H1 (cell line): Measurements from ENCODE around the gene CELF4. TPM values are rescaled to one million over a fixed set of nuclear protein-coding genes. Genes with fewer than 3 reads are reported as not detected.

ENCODE experiments used
- CTCF ChIA-PET: fragments of 300-600 bp; sonication (Branson Sonifier 250); formaldehyde crosslinking; loops from one replicate; lab custom pipeline; 2021; ENCODE audit not compliant: partially characterized antibody; lab: Charles Lee
- POLR2A ChIA-PET: fragments of 300-600 bp; sonication (Branson Sonifier 250); formaldehyde crosslinking; loops from one replicate; lab custom pipeline; 2021; ENCODE audit warnings: inconsistent platforms; ENCODE audit not compliant: partially characterized antibody; lab: Charles Lee
- DNase-seq, 2 experiments: peaks; one replicate each; pipeline versions ENCODE4 v3.0.0 to v3.0.0-alpha.2; 2010 to 2022; ENCODE audit warnings: low spot score in 2 of 2, low read depth in 1 of 2, mixed read lengths in 1 of 2
- FAIRE-seq: peaks from 2 replicates; lab custom pipeline; 2011; peaks lifted over from hg19 to GRCh38; lab: Jason Lieb, UNC
- H2AFZ ChIP-seq: 2 replicates; pipeline ENCODE4 v1.8.1; 2012; ENCODE audit warnings: low read length, inconsistent platforms
- H2AK5ac ChIP-seq: 2 replicates; pipeline ENCODE4 v1.6.1; 2013; ENCODE audit warnings: low read depth, low read length
- H2BK120ac ChIP-seq: replicated peaks from 2 replicates; pipeline ENCODE3; 2013; ENCODE audit warnings: low read depth, low read length, inconsistent platforms
- H2BK12ac ChIP-seq: 2 replicates; pipeline ENCODE4 v1.6.1; 2013; ENCODE audit warnings: low read depth, low read length
- H2BK15ac ChIP-seq: 2 replicates; pipeline ENCODE4 v1.6.1; 2013; ENCODE audit warnings: low read length
- H2BK20ac ChIP-seq: 2 replicates; pipeline ENCODE4 v1.6.1; 2013; ENCODE audit warnings: low read length
- H2BK5ac ChIP-seq: 2 replicates; pipeline ENCODE4 v1.6.1; 2013; ENCODE audit warnings: low read depth, low read length
- H3K14ac ChIP-seq: 2 replicates; pipeline ENCODE4 v1.6.1; 2013; ENCODE audit warnings: inconsistent platforms; ENCODE audit not compliant: insufficient read length
- H3K18ac ChIP-seq: 2 replicates; pipeline ENCODE4 v1.6.1; 2013; ENCODE audit warnings: low read length; ENCODE audit errors: extremely low read depth
- H3K23ac ChIP-seq: 2 replicates; pipeline ENCODE4 v1.6.1; 2013; ENCODE audit warnings: inconsistent platforms; ENCODE audit not compliant: insufficient read length
- H3K23me2 ChIP-seq: 2 replicates; pipeline ENCODE4 v1.6.1; 2013; ENCODE audit warnings: low read depth, low read length
- H3K27ac ChIP-seq: 2 replicates; pipeline ENCODE4 v1.6.1; 2011; ENCODE audit warnings: low read depth, low read length, inconsistent platforms
- H3K27me3 ChIP-seq, 4 experiments: replicated peaks in 1 of 4; 1 replicate in 1 of 4; 2 replicates in 3 of 4; pipeline versions ENCODE4 v1.6.1 to v1.8.1; 2011 to 2013; ENCODE audit warnings: low read length in 3 of 4, mild to moderate bottlenecking in 3 of 4, inconsistent platforms in 2 of 4, mixed read lengths in 2 of 4, moderate library complexity in 1 of 4; ENCODE audit not compliant: control insufficient read depth in 3 of 4, insufficient read depth in 3 of 4; ENCODE audit errors: extremely low read depth in 1 of 4
- H3K36me3 ChIP-seq, 4 experiments: 2 replicates each; pipeline versions ENCODE4 v1.6.1 to v1.8.1; 2011 to 2013; ENCODE audit warnings: mild to moderate bottlenecking in 4 of 4, low read length in 3 of 4, moderate library complexity in 2 of 4, control low read depth in 1 of 4, inconsistent platforms in 1 of 4; ENCODE audit not compliant: insufficient read depth in 4 of 4, control insufficient read depth in 2 of 4
- H3K4ac ChIP-seq: replicated peaks from 2 replicates; pipeline ENCODE3; 2013; ENCODE audit warnings: low read length, low read depth, mixed read lengths, inconsistent platforms; ENCODE audit not compliant: insufficient read length
- H3K4me1 ChIP-seq, 4 experiments: replicated peaks in 1 of 4; 1 replicate in 1 of 4; 2 replicates in 3 of 4; pipeline versions ENCODE4 v1.6.1 to v1.8.1; 2011 to 2013; ENCODE audit warnings: low read length in 3 of 4, inconsistent platforms in 2 of 4, mixed read lengths in 1 of 4; ENCODE audit not compliant: insufficient read depth in 4 of 4, control insufficient read depth in 3 of 4
- H3K4me2 ChIP-seq, 2 experiments: 2 replicates each; pipeline versions ENCODE4 v1.6.1 to v1.8.1; 2011 to 2013; ENCODE audit warnings: low read depth in 2 of 2, low read length in 2 of 2, control low read depth in 1 of 2, inconsistent platforms in 1 of 2, mild to moderate bottlenecking in 1 of 2; ENCODE audit not compliant: insufficient read depth in 1 of 2
- H3K4me3 ChIP-seq, 4 experiments: fragments of 200-600, 300-600 bp in 1 of 4; sonication (generic), shearing (Covaris generic), sonication (Bioruptor Twin) in 1 of 4; 2 replicates each; pipeline versions ENCODE4 v1.5.1 to v1.8.1; 2011 to 2016; ENCODE audit warnings: low read length in 4 of 4, low read depth in 3 of 4, control low read depth in 2 of 4, inconsistent platforms in 2 of 4, mild to moderate bottlenecking in 2 of 4, mixed read lengths in 1 of 4, moderate library complexity in 1 of 4; ENCODE audit not compliant: insufficient read depth in 2 of 4; ENCODE audit errors: extremely low read depth in 1 of 4
- H3K56ac ChIP-seq: replicated peaks from 2 replicates; pipeline ENCODE3; 2013; ENCODE audit warnings: low read depth, mild to moderate bottlenecking, mixed read lengths, low read length, inconsistent platforms; ENCODE audit not compliant: insufficient read length
- H3K79me1 ChIP-seq: 2 replicates; pipeline ENCODE4 v1.6.1; 2013; ENCODE audit warnings: low read depth, low read length, control low read depth
- H3K79me2 ChIP-seq, 2 experiments: 2 replicates each; pipeline versions ENCODE4 v1.6.1 to v1.8.1; 2012 to 2013; ENCODE audit warnings: low read length in 2 of 2, mild to moderate bottlenecking in 2 of 2, inconsistent platforms in 1 of 2; ENCODE audit not compliant: insufficient read depth in 2 of 2, control insufficient read depth in 1 of 2
- H3K9ac ChIP-seq, 4 experiments: replicated peaks in 1 of 4; 1 replicate in 1 of 4; 2 replicates in 3 of 4; pipeline versions ENCODE4 v1.6.1 to v1.8.1; 2011 to 2013; ENCODE audit warnings: low read depth in 3 of 4, low read length in 3 of 4, control low read depth in 2 of 4, mild to moderate bottlenecking in 2 of 4, moderate library complexity in 2 of 4, inconsistent platforms in 1 of 4; ENCODE audit errors: extremely low read depth in 1 of 4
- H3K9me3 ChIP-seq, 2 experiments: 2 replicates each; pipeline versions ENCODE4 v1.6.1 to v1.8.1; 2012 to 2013; ENCODE audit warnings: mild to moderate bottlenecking in 2 of 2, moderate library complexity in 2 of 2, control low read depth in 1 of 2, inconsistent platforms in 1 of 2, low read depth in 1 of 2, low read length in 1 of 2, mixed read lengths in 1 of 2; ENCODE audit not compliant: insufficient read depth in 2 of 2
- H4K20me1 ChIP-seq, 2 experiments: replicated peaks in 1 of 2; 2 replicates each; pipeline versions ENCODE3 to v1.8.1; 2011 to 2013; ENCODE audit warnings: inconsistent platforms in 2 of 2, low read length in 2 of 2, mild to moderate bottlenecking in 1 of 2; ENCODE audit not compliant: insufficient read depth in 2 of 2, control insufficient read depth in 1 of 2
- H4K5ac ChIP-seq: 2 replicates; pipeline ENCODE4 v1.6.1; 2013; ENCODE audit warnings: low read length, low read depth, mixed read lengths, inconsistent platforms; ENCODE audit not compliant: insufficient read length
- H4K8ac ChIP-seq: 2 replicates; pipeline ENCODE4 v1.8.0; 2013; ENCODE audit warnings: mild to moderate bottlenecking, moderate library complexity, low read length, inconsistent platforms; ENCODE audit not compliant: insufficient read depth; ENCODE audit errors: extremely low read depth
- H4K91ac ChIP-seq: replicated peaks from 2 replicates; pipeline ENCODE3; 2013; ENCODE audit warnings: low read length, mixed read lengths, inconsistent platforms; ENCODE audit not compliant: insufficient read length
- CBX5 ChIP-seq: fragments of 300-800, 300-1000 bp; sonication (generic); IDR thresholded peaks from 2 replicates; pipeline ENCODE4 v1.7.1; 2016; ENCODE audit warnings: antibody characterized with exemption, low read length, low read depth
- EGR1 ChIP-seq: IDR thresholded peaks from 2 replicates; pipeline ENCODE4 v1.6.1; 2011; ENCODE audit warnings: low read depth, low read length, borderline replicate concordance
- GTF2F1 ChIP-seq: IDR thresholded peaks from 2 replicates; pipeline ENCODE4 v1.6.1; 2012; ENCODE audit warnings: low read depth, low read length, improper control_type of control experiment, borderline replicate concordance
- HDAC6 ChIP-seq: IDR thresholded peaks from one replicate; pipeline ENCODE4 v1.7.1; 2012; ENCODE audit warnings: low read depth, mild to moderate bottlenecking, inconsistent platforms, low read length, moderate library complexity
- NRF1 ChIP-seq: IDR thresholded peaks from 2 replicates; pipeline ENCODE4 v1.6.1; 2011; ENCODE audit warnings: mild to moderate bottlenecking, low read depth, low read length, improper control_type of control experiment
- POLR2AphosphoS5 ChIP-seq: IDR thresholded peaks from 2 replicates; pipeline ENCODE4 v1.6.1; 2011; ENCODE audit warnings: low read depth, low read length
- POU5F1 ChIP-seq: IDR thresholded peaks from 2 replicates; pipeline ENCODE4 v1.6.1; 2011; ENCODE audit warnings: low read depth, mild to moderate bottlenecking, low read length, moderate library complexity
- RFX5 ChIP-seq: IDR thresholded peaks from 2 replicates; pipeline ENCODE4 v1.6.1; 2011; ENCODE audit warnings: low read depth, low read length, improper control_type of control experiment, borderline replicate concordance
- SIX5 ChIP-seq: IDR thresholded peaks from 2 replicates; pipeline ENCODE4 v1.6.1; 2011; ENCODE audit warnings: mild to moderate bottlenecking, low read depth, low read length
- YY1 ChIP-seq: IDR thresholded peaks from 2 replicates; pipeline ENCODE4 v1.6.1; 2011; ENCODE audit warnings: low read depth, mild to moderate bottlenecking, low read length
- WGBS, 2 experiments: shearing (Covaris generic) in 1 of 2; methylation state at CpG; one replicate each; pipeline versions ENCODE4 v1.1.6 to v1.1.7; 2013 to 2015; ENCODE audit warnings: low lambda C conversion rate in 2 of 2, mixed read lengths in 2 of 2, inconsistent platforms in 1 of 2, low coverage in 1 of 2, missing lambda C conversion rate in 1 of 2; ENCODE audit not compliant: insufficient replicate concordance in 2 of 2, insufficient coverage in 1 of 2, insufficient read length in 1 of 2; ENCODE audit errors: extremely low coverage in 1 of 2, missing lambda C conversion rate in 1 of 2; 5-methylcytosine and 5-hydroxymethylcytosine counted together
- polyA plus RNA-seq, 7 experiments: library from polyadenylated mRNA; depleted of rRNA in 3 of 7; stranded (reverse) in 5 of 7; unstranded in 2 of 7; fragments of >200 nt in 5 of 7; fragments of 200-250 nt in 2 of 7; gene quantifications; 1 replicate in 5 of 7; 2 replicates in 1 of 7; 4 replicates in 1 of 7; pipeline versions ENCODE4 v1.2.1 to v1.2.3, GENCODE V29; 2011 to 2013; ENCODE audit warnings: missing spikeins in 2 of 7, mixed read lengths in 2 of 7
- total RNA-seq: library from RNA; stranded (reverse); fragmentation: NEBNext Ultra II Directional; extraction: Animal tissue kit (Norgen Biotek cat#: 25700); gene quantifications from 2 replicates; pipeline ENCODE4 v1.2.1, GENCODE V29; 2021
- TF ChIP-seq, protein P1 (sequence below): IDR thresholded peaks from 2 replicates; pipeline ENCODE4 v1.6.1; 2012; ENCODE audit warnings: low read length, inconsistent platforms

The CELF4 gene
- total and polyA plus RNA-seq, 2 of the 8 experiments (the other 6 are each of a cell fraction or from before 2014, with no cell fraction given), result 1.6 to 3.4 TPM

DNA sequence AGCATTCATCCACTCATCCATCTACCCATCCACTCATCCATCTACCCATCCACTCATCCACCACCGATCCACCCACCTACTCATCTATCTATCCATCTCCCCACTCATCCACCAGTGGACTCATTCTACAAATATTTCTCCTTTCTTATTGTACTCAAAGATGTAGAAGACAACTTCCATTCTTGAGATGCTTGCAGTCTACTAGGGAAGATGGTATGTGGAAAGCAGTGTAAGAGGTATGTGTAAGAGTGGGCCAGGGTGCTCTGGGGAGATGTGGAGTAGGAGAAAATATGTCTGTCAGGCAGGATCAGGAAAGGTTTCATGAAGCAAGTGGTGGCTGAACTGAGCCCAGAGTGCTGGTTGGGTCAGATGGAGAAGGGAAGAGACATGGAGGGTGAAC is 150.8 kb downstream of the CELF4 start:
- no peak overlapping the region for H3K4me3 ChIP-seq
- no peak for FAIRE-seq
- DNase-seq, result no peak
- no peak overlapping the region for H2BK5ac ChIP-seq
- H3K79me2 ChIP-seq, result no peaks in the 10 kb centered on the region
- H2BK15ac ChIP-seq, result no peak overlapping the region
- no peaks in the 10 kb centered on the region for H3K9me3 ChIP-seq
- no peak overlapping the region for H3K18ac ChIP-seq
- no peak overlapping the region for H3K9ac ChIP-seq
- H3K79me1 ChIP-seq, result no peaks in the 10 kb centered on the region
- H2AFZ ChIP-seq, result no peak overlapping the region
- no peak overlapping the region for H3K14ac ChIP-seq
- no peak overlapping the region for H3K27ac ChIP-seq
- no peak overlapping the region for H2BK20ac ChIP-seq
- no peak overlapping the region for H4K5ac ChIP-seq
- no peak overlapping the region for H3K56ac ChIP-seq
- ChIA-PET CTCF (no interaction called here), POLR2A (no interaction called here)
- no peak overlapping the region for H3K23ac ChIP-seq
- H3K23me2 ChIP-seq, result peaks cover 2% of the 10 kb centered on the region; the same call in 1 of the 2 replicates
- H4K20me1 ChIP-seq, result no peaks in the 10 kb centered on the region
- H4K8ac ChIP-seq, result no peak overlapping the region
- H3K36me3 ChIP-seq, result no peaks in the 10 kb centered on the region
- TF ChIP-seq GTF2F1, result no peak
- no peak for TF ChIP-seq HDAC6
- TF ChIP-seq POU5F1, result no peak
- no peak for TF ChIP-seq POLR2AphosphoS5
- no peak for TF ChIP-seq CBX5
- no peak for TF ChIP-seq YY1
- TF ChIP-seq, protein P1, sequence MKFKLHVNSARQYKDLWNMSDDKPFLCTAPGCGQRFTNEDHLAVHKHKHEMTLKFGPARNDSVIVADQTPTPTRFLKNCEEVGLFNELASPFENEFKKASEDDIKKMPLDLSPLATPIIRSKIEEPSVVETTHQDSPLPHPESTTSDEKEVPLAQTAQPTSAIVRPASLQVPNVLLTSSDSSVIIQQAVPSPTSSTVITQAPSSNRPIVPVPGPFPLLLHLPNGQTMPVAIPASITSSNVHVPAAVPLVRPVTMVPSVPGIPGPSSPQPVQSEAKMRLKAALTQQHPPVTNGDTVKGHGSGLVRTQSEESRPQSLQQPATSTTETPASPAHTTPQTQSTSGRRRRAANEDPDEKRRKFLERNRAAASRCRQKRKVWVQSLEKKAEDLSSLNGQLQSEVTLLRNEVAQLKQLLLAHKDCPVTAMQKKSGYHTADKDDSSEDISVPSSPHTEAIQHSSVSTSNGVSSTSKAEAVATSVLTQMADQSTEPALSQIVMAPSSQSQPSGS, result no peak
- no peak for TF ChIP-seq RFX5
- no peak for TF ChIP-seq NRF1
- TF ChIP-seq SIX5, result no peak
- TF ChIP-seq EGR1, result no peak
- peaks cover 0 to 5% (median under 1%) of the 10 kb centered on the region in 4 experiments; a peak in 4 of 7 replicates for H3K4me1 ChIP-seq
- H2AK5ac ChIP-seq, result no peak overlapping the region
- no peak overlapping the region for H3K4me2 ChIP-seq
- no peak overlapping the region for H4K91ac ChIP-seq
- no peak overlapping the region for H3K4ac ChIP-seq
- peaks cover 0 to 3% (median 0%) of the 10 kb centered on the region in 4 experiments; a peak in 1 of 7 replicates for H3K27me3 ChIP-seq
- 81% methylated on average over 1 of the region's 1 CpG; no CpG with 5 or more reads in 1 of the 2 experiments for WGBS, 2 experiments
- no peak overlapping the region for H2BK12ac ChIP-seq
- H2BK120ac ChIP-seq, result no peak overlapping the region
